Fibroblast of skin of right biceps (primary cell): ENCODE results near the gene SERF2.
"Not testable (repeated sequence)": the region's sequence is repeated elsewhere in the genome, so short reads cannot be mapped to it uniquely, and the experiment has no call there.

Experiments
- DNase-seq: peaks from one replicate; pipeline ENCODE4 v3.0.0-alpha.2; 2013

SERF2 gene

GRCh38 chr15:43830691-43831275, 38.7 kb downstream of the SERF2 start:
- DNase-seq, result not testable (repeated sequence)

- DNase-seq, result not testable (repeated sequence)
These were observed 39.5 kb downstream of the SERF2 start for GRCh38 chr15:43831519-43832052.

- not testable (repeated sequence) for DNase-seq
These were observed 40.4 kb downstream of the SERF2 start for GRCh38 chr15:43832485-43832884.

GRCh38 chr15:43845421-43845820, 53.3 kb downstream of the SERF2 start:
- peak; percentile 1 for DNase-seq
